ENCODE data around the gene ATP12A.

ATP12A gene

DNA sequence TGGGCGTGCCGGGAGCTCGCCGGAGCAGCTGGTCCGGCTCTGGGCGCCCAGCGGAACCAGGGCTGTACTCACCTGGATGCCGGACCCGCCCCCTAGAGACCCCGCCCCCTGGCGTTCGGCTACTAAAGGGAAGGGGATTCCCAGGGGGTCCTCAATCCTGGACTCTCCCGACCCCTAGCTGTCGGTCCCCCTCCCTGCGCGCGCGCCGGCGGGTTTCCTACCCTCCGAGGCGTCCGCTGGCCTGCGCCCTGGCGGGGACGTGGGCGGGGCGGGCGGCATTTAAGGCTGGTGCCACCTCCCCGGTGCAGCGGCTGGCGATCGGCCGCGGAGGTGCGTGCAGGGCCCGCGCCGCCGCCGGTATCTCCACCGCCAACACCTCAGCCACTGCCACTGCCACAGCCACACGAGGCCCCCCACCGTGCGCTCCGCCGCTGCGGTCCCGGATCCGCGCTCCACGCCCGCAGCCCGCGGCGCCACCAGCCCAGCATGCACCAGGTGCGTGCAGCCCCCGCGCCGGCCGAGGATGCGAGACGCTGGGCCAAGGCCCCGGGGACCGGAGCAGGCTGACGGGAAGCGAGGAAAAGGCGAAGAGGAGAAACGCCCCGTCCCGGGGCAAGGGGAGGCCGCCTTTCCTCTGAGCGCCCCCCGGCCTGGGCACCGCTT, at the start of gene ATP12A:
ATP12A (plus strand) TSS at position 151 of the 663 bp plus-strand sequence; CDS start at position 487, 336 bp downstream.
- peak in 1 of 2 donors; percentile 31 for DNase-seq (ENCODE audit: low read depth in 2 of 2)

- no peak for DNase-seq (ENCODE audit: low read depth in 2 of 2)
Measured at GRCh38 chr13:24630851-24631620, 49.2 kb upstream of the ATP12A start.

- no peak for DNase-seq (ENCODE audit: low read depth in 2 of 2)
Measured at GRCh38 chr13:24631922-24632321, 48.3 kb upstream of the ATP12A start.

DNA sequence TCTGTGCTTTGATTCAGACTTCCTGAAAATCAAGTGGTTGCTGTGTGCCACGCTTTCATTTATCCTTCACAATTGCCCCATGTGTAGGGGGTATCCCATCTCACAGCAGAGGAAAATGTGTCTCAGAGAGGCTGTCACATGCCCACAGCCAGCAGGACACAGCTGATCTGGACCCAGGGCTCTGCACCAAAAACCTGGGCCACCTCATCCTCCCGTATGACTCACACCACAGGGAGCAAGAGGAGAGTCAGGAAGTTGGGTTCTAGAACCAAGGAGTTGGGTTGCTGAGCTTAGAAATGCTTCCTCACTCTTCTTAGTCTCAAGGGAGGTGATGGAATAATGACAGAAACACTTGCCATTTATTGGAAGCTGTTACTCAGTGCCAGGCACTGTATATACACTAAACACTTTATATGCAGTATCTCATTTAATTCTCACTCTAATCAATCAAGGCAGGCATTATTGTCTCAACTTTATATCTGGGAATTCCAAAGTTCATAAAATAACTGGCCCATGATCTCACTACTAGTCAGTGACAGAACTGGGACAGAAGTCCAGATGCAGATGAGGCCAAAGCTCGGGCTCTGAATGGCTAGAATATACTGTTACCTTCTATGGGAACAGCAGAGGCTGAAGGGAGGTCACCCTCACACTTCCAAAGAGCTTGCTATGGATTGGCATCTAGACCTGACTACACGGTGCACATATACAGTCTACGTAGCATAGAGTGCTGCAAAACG, 47.7 kb upstream of the ATP12A start:
- DNase-seq (ENCODE audit: low read depth in 2 of 2), result no peak

DNA sequence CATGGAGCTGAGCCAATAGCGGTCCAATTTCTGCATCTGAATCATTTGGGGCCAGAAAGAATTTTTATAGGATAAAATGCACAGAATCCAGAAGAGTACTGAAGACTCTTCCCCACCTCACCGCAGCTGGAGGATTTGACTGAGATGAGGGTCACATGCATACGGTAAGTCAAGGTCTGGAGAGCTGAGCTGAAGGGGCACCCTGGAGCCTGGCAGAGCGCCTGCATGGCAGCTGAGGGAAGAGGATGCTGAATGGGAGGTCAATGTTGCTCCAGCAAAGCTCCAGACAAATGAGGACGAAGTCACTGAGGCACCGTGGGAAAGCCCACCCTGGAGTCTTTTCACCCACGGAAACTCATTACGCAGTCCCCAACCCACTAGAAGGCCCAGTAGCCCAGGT, 43.4 kb upstream of the ATP12A start:
- DNase-seq (ENCODE audit: low read depth in 2 of 2), result no peak

- no peak for DNase-seq (ENCODE audit: low read depth in 2 of 2)
Measured at GRCh38 chr13:24638096-24638495, 42.1 kb upstream of the ATP12A start.

DNA sequence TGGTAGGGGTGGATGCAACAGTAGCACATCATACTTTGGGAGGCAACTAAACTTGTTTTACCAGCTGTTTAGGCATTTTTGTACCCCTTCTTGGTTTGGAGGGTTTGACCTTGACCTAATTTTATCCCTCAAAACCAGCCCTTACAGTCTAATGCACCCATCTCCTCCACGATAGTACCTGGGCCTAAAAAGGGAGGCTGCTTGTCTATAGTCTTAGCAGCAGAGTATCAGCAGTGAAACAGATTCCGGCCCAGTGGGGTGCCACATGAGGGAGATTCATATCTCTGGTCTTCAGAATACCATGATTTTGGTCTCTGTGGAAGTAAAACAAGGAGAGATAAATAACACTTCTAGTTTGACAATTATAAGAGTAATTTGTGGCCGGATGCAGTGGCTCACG, 39.5 kb upstream of the ATP12A start:
- DNase-seq (ENCODE audit: low read depth in 2 of 2), result no peak

DNA sequence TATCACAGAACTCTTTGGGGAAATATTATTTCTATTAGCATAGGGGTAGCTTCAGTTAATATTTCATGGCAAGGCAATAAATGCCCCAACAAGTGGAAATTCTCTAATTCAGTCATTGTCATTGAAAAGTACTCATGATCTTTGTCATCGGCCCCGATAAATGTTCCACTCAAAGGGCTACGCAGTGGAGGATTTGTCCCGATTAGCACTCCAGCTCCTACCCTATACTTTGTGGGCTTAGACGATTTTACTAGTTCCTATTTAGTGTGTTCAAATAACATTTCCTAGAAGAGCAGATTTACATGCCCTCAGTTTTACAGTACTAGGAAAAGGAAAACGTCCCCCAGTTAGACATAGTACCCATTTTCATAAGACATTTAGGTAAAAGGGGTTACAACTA, 38.0 kb upstream of the ATP12A start:
- DNase-seq (ENCODE audit: low read depth in 2 of 2), result no peak

- no peak for DNase-seq (ENCODE audit: low read depth in 2 of 2)
Measured at GRCh38 chr13:24644036-24644435, 36.2 kb upstream of the ATP12A start.

GRCh38 chr13:24648271-24648670, 31.9 kb upstream of the ATP12A start:
- no peak for DNase-seq (ENCODE audit: low read depth in 2 of 2)

GRCh38 chr13:24648983-24649687, 31.1 kb upstream of the ATP12A start:
- DNase-seq (ENCODE audit: low read depth in 2 of 2), result no peak

DNA sequence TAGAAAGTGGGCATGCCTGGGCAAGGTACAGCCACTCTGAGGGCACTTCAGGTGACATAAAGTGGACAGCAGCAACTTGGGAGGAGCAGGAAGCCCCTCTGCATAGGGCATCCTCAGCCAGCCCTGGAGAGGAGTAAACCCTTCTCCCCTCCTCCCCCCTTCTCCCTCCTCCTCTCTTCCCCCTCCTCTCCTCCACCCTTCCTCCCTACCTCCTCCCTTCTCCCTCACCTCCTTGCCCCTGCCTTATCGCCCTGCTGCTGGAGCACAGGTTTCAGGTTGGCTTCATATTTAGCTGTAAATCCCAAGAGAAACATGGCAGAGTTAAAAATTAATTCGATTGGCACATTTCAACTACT, 30.5 kb upstream of the ATP12A start:
- no peak for DNase-seq (ENCODE audit: low read depth in 2 of 2)

- no peak for DNase-seq (ENCODE audit: low read depth in 2 of 2)
Measured at GRCh38 chr13:24650161-24650560, 30.0 kb upstream of the ATP12A start.

- DNase-seq (ENCODE audit: low read depth in 2 of 2), result no peak
Measured at GRCh38 chr13:24651718-24652345, 28.4 kb upstream of the ATP12A start.

DNA sequence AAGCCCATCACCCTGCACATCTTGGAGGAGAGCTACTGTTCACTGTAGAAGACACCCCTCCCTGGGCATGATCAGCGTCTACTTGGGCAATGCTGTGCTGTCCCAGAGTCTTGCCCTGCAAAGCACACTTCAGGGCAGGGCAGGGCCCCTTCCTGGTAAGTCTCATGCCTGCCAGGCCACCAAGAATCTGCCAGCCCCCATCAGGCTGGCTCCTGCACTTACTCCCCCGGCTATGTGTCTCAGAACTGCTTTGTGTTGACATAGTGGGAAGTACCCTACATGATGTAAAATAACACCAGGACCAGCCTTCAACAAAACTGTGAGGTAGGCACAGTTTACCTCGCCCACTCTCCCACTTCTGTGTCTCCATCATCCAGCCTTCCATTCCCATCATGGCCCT, 27.8 kb upstream of the ATP12A start:
- DNase-seq (ENCODE audit: low read depth in 2 of 2), result no peak

GRCh38 chr13:24654741-24655140, 25.5 kb upstream of the ATP12A start:
- DNase-seq (ENCODE audit: low read depth in 2 of 2), result no peak

- no peak for DNase-seq (ENCODE audit: low read depth in 2 of 2)
Measured at GRCh38 chr13:24659239-24659638, 21.0 kb upstream of the ATP12A start.

- DNase-seq (ENCODE audit: low read depth in 2 of 2), result no peak
Measured at GRCh38 chr13:24660023-24660741, 20.0 kb upstream of the ATP12A start.

- DNase-seq (ENCODE audit: low read depth in 2 of 2), result no peak
Measured at GRCh38 chr13:24661713-24662112, 18.5 kb upstream of the ATP12A start.

GRCh38 chr13:24662195-24663088, 17.8 kb upstream of the ATP12A start:
- DNase-seq (ENCODE audit: low read depth in 2 of 2), result no peak

Measured in stimulated activated CD8-positive, alpha-beta memory T cell treated with anti-CD3 and anti-CD28 coated beads, Interleukin-7, amount 100 ng/mL, for 4 hours (primary cell).